Astrocyte (in vitro differentiated cells and primary cell): ENCODE results near the gene LIN7A. TPM values are rescaled to one million over a fixed set of nuclear protein-coding genes. Genes with fewer than 3 reads are reported as not detected.

Experiments
- DNase-seq: peaks from one replicate; pipeline ENCODE4 v3.0.0-alpha.2; 2010; ENCODE audit warnings: low read depth
- FAIRE-seq: peaks from 2 replicates; lab custom pipeline; 2011; peaks lifted over from hg19 to GRCh38; lab: Jason Lieb, UNC
- H2AFZ ChIP-seq: 2 replicates; pipeline ENCODE4 v1.6.0; 2012; ENCODE audit warnings: low read depth, low read length, inconsistent platforms
- H3K27ac ChIP-seq: 2 replicates; pipeline ENCODE4 v1.5.1; 2011; ENCODE audit warnings: low read depth, low read length, inconsistent platforms
- H3K27me3 ChIP-seq: 2 replicates; pipeline ENCODE4 v1.6.0; 2011; ENCODE audit warnings: low read length, inconsistent platforms; ENCODE audit not compliant: insufficient read depth
- H3K36me3 ChIP-seq: 2 replicates; pipeline ENCODE4 v1.5.1; 2011; ENCODE audit warnings: low read length, inconsistent platforms; ENCODE audit not compliant: insufficient read depth
- H3K4me1 ChIP-seq: 2 replicates; pipeline ENCODE4 v1.5.1; 2011; ENCODE audit warnings: low read length, inconsistent platforms; ENCODE audit not compliant: insufficient read depth
- H3K4me2 ChIP-seq: 2 replicates; pipeline ENCODE4 v1.6.0; 2012; ENCODE audit warnings: low read length, inconsistent platforms
- H3K4me3 ChIP-seq: 2 replicates; pipeline ENCODE4 v1.5.1; 2011; ENCODE audit warnings: low read depth, mild to moderate bottlenecking, low read length, inconsistent platforms; ENCODE audit not compliant: insufficient read depth
- H3K79me2 ChIP-seq: 2 replicates; pipeline ENCODE4 v1.6.0; 2012; ENCODE audit warnings: mild to moderate bottlenecking, low read length, inconsistent platforms; ENCODE audit not compliant: insufficient read depth
- H3K9ac ChIP-seq: 2 replicates; pipeline ENCODE4 v1.6.0; 2012; ENCODE audit warnings: mild to moderate bottlenecking, low read length, inconsistent platforms
- H3K9me3 ChIP-seq: 2 replicates; pipeline ENCODE4 v1.5.1; 2012; ENCODE audit warnings: low read depth, mild to moderate bottlenecking, low read length, inconsistent platforms; ENCODE audit not compliant: insufficient read depth
- H4K20me1 ChIP-seq: 2 replicates; pipeline ENCODE4 v1.6.0; 2012; ENCODE audit warnings: low read length, inconsistent platforms; ENCODE audit not compliant: insufficient read depth
- H3K27ac Mint-ChIP-seq: one replicate; pipeline ENCODE4 v1.8.0; 2021; ENCODE audit warnings: mild to moderate bottlenecking, mixed read lengths; ENCODE audit not compliant: unreplicated experiment
- H3K27me3 Mint-ChIP-seq: one replicate; pipeline ENCODE4 v1.8.0; 2021; ENCODE audit warnings: low read depth, mixed read lengths; ENCODE audit not compliant: unreplicated experiment
- H3K36me3 Mint-ChIP-seq: one replicate; pipeline ENCODE4 v1.8.0; 2021; ENCODE audit warnings: low read depth, mixed read lengths; ENCODE audit not compliant: unreplicated experiment
- H3K4me1 Mint-ChIP-seq: one replicate; pipeline ENCODE4 v1.8.0; 2021; ENCODE audit warnings: low read depth, mixed read lengths; ENCODE audit not compliant: unreplicated experiment
- H3K4me3 Mint-ChIP-seq: one replicate; pipeline ENCODE4 v1.8.0; 2021; ENCODE audit warnings: mild to moderate bottlenecking, moderate library complexity, mixed read lengths; ENCODE audit not compliant: unreplicated experiment
- H3K9me3 Mint-ChIP-seq: one replicate; pipeline ENCODE4 v1.8.0; 2021; ENCODE audit warnings: mild to moderate bottlenecking, mixed read lengths; ENCODE audit not compliant: unreplicated experiment
- CTCF ChIP-seq: IDR thresholded peaks from 2 replicates; pipeline ENCODE4 v1.5.1; 2011; ENCODE audit warnings: low read depth, mild to moderate bottlenecking, inconsistent platforms, low read length, moderate library complexity; ENCODE audit not compliant: insufficient read depth
- EZH2 ChIP-seq: IDR thresholded peaks from 2 replicates; pipeline ENCODE4 v1.6.1; 2012; ENCODE audit warnings: mild to moderate bottlenecking, low read length, inconsistent platforms; ENCODE audit not compliant: insufficient read depth
- total RNA-seq: library from RNA; stranded (reverse); gene quantifications from 2 replicates; pipeline ENCODE4 v1.2.1, GENCODE V29; 2021

Gene LIN7A
- total RNA-seq, 1 donor from 2014 or later, result 1.6 TPM

GRCh38 chr12:80781313-80781712 is 156.4 kb downstream of the LIN7A start:
- H2AFZ ChIP-seq, result no peak overlapping the region
- no peaks in the 10 kb centered on the region for H3K27me3 ChIP-seq
- Mint-ChIP-seq H3K9me3 (peaks cover 6% of the 10 kb centered on the region), H3K4me1 (peaks cover 22% of the 10 kb centered on the region), H3K36me3 (no peaks in the 10 kb centered on the region), H3K27ac (no peak overlapping the region), H3K27me3 (peaks cover 2% of the 10 kb centered on the region), H3K4me3 (no peak overlapping the region)
- TF ChIP-seq CTCF (no peak), EZH2 (no peak)
- no peak overlapping the region for H3K4me3 ChIP-seq
- no peak overlapping the region for H3K4me2 ChIP-seq
- FAIRE-seq (no peak), DNase-seq (no peak)
- H3K36me3 ChIP-seq, result no peaks in the 10 kb centered on the region
- H3K4me1 ChIP-seq, result peaks cover 8% of the 10 kb centered on the region
- H3K9ac ChIP-seq, result no peak overlapping the region
- peaks cover 8% of the 10 kb centered on the region for H3K9me3 ChIP-seq
- no peak overlapping the region for H3K27ac ChIP-seq
- no peaks in the 10 kb centered on the region for H3K79me2 ChIP-seq
- no peaks in the 10 kb centered on the region for H4K20me1 ChIP-seq

- Mint-ChIP-seq H3K36me3 (no peaks in the 10 kb centered on the region), H3K27me3 (peaks cover 2% of the 10 kb centered on the region), H3K27ac (no peak overlapping the region), H3K4me1 (peaks cover 22% of the 10 kb centered on the region), H3K4me3 (no peak overlapping the region), H3K9me3 (peaks cover 6% of the 10 kb centered on the region)
- Histone ChIP-seq H3K4me2 (no peak overlapping the region), H3K27ac (no peak overlapping the region), H3K4me3 (no peak overlapping the region), H3K27me3 (no peaks in the 10 kb centered on the region), H3K79me2 (no peaks in the 10 kb centered on the region), H3K4me1 (peaks cover 8% of the 10 kb centered on the region), H4K20me1 (no peaks in the 10 kb centered on the region), H3K36me3 (no peaks in the 10 kb centered on the region), H2AFZ (no peak overlapping the region), H3K9ac (no peak overlapping the region), H3K9me3 (peaks cover 8% of the 10 kb centered on the region)
- DNase-seq (peak; percentile 73), FAIRE-seq (no peak)
- TF ChIP-seq CTCF (no peak), EZH2 (no peak)
Measured at GRCh38 chr12:80780746-80781145, 157.0 kb downstream of the LIN7A start.

- H3K4me2 ChIP-seq, result no peak overlapping the region
- H3K4me1 Mint-ChIP-seq, result peaks cover 22% of the 10 kb centered on the region
- H3K36me3 Mint-ChIP-seq, result no peaks in the 10 kb centered on the region
- no peak for TF ChIP-seq CTCF
- TF ChIP-seq EZH2, result no peak
- no peaks in the 10 kb centered on the region for H3K27me3 ChIP-seq
- H3K27ac Mint-ChIP-seq, result peak overlapping the region; percentile 94
- H3K36me3 ChIP-seq, result no peaks in the 10 kb centered on the region
- H3K4me1 ChIP-seq, result peaks cover 8% of the 10 kb centered on the region
- peaks cover 8% of the 10 kb centered on the region for H3K9me3 ChIP-seq
- H3K4me3 Mint-ChIP-seq, result no peak overlapping the region
- peak overlapping the region; percentile 1 for H3K9ac ChIP-seq
- peaks cover 11% of the 10 kb centered on the region for H3K9me3 Mint-ChIP-seq
- peak overlapping the region; percentile 70 for H3K27ac ChIP-seq
- H3K4me3 ChIP-seq, result no peak overlapping the region
- no peaks in the 10 kb centered on the region for H4K20me1 ChIP-seq
- no peaks in the 10 kb centered on the region for H3K79me2 ChIP-seq
- H3K27me3 Mint-ChIP-seq, result no peaks in the 10 kb centered on the region
- peak; percentile 80 for FAIRE-seq
- peak overlapping the region; percentile 66 for H2AFZ ChIP-seq
- peak; percentile 93 for DNase-seq
Measured at GRCh38 chr12:80778005-80778541, 159.7 kb downstream of the LIN7A start.
